WTC11 (cell line): ENCODE data around the gene VWA3B. TPM values are rescaled to one million over a fixed set of nuclear protein-coding genes. Genes with fewer than 3 reads are reported as not detected.

Source experiments
- ATAC-seq: fragments of 200-7000 bp; cut with Tn5 transposase; 2 replicates; pipeline ENCODE4 v1.10.0; 2021; ENCODE audit warnings: mild to moderate bottlenecking, moderate library complexity
- CTCF ChIA-PET: fragments of 300-600 bp; sonication (Branson Sonifier 250); formaldehyde crosslinking; loops from one replicate; lab custom pipeline; 2021; ENCODE audit warnings: antibody characterized with exemption; lab: Charles Lee
- POLR2A ChIA-PET: fragments of 350-600 bp; sonication (Branson Sonifier 250); formaldehyde crosslinking; loops from one replicate; lab custom pipeline; 2021; ENCODE audit warnings: antibody characterized with exemption; lab: Charles Lee
- DNase-seq: peaks from one replicate; pipeline ENCODE4 v3.0.0; 2021; ENCODE audit warnings: low spot score
- H3K27ac Mint-ChIP-seq: 2 replicates; pipeline ENCODE4 v1.8.0; 2021; ENCODE audit warnings: mixed read lengths
- H3K27me3 Mint-ChIP-seq: 2 replicates; pipeline ENCODE4 v1.8.0; 2021; ENCODE audit warnings: low read depth, mild to moderate bottlenecking, moderate library complexity, mixed read lengths
- H3K36me3 Mint-ChIP-seq: 2 replicates; pipeline ENCODE4 v1.8.0; 2021; ENCODE audit warnings: mixed read lengths
- H3K4me1 Mint-ChIP-seq: 2 replicates; pipeline ENCODE4 v1.8.0; 2022; ENCODE audit warnings: mixed read lengths
- H3K4me3 Mint-ChIP-seq: 2 replicates; pipeline ENCODE4 v1.8.0; 2021; ENCODE audit warnings: mild to moderate bottlenecking, moderate library complexity, mixed read lengths
- H3K9me3 Mint-ChIP-seq: 2 replicates; pipeline ENCODE4 v1.8.0; 2021; ENCODE audit warnings: mixed read lengths
- EMX1 ChIP-seq: fragments of 250-450 bp; sonication (Bioruptor Pico); IDR thresholded peaks from 2 replicates; pipeline ENCODE4 v1.8.0; 2021; ENCODE audit warnings: mild to moderate bottlenecking
- ESRRA ChIP-seq: sonication (generic); formaldehyde crosslinking; IDR thresholded peaks from 2 replicates; pipeline ENCODE4 v1.8.1; 2022; ENCODE audit warnings: mild to moderate bottlenecking, missing genetic modification reagents, borderline replicate concordance
- FOXJ3 ChIP-seq: sonication (generic); formaldehyde crosslinking; IDR thresholded peaks from 2 replicates; pipeline ENCODE4 v1.9.0; 2021; ENCODE audit warnings: missing genetic modification reagents, mild to moderate bottlenecking, borderline replicate concordance
- FOXK1 ChIP-seq: sonication (generic); formaldehyde crosslinking; IDR thresholded peaks from 2 replicates; pipeline ENCODE4 v1.8.0; 2022; ENCODE audit warnings: mild to moderate bottlenecking, moderate library complexity, missing genetic modification reagents
- JAZF1 ChIP-seq: fragments of 250-450 bp; sonication (Bioruptor Pico); IDR thresholded peaks from 2 replicates; pipeline ENCODE4 v1.9.0; 2021; ENCODE audit warnings: moderate library complexity, mild to moderate bottlenecking, inconsistent platforms
- MYBL2 ChIP-seq: sonication (generic); formaldehyde crosslinking; IDR thresholded peaks from 2 replicates; pipeline ENCODE4 v1.8.1; 2023; ENCODE audit warnings: mild to moderate bottlenecking, moderate library complexity, missing genetic modification reagents
- NR1H2 ChIP-seq: sonication (generic); formaldehyde crosslinking; IDR thresholded peaks from 2 replicates; pipeline ENCODE4 v1.9.0; 2021; ENCODE audit warnings: mild to moderate bottlenecking, moderate library complexity, missing genetic modification reagents
- NR2C2 ChIP-seq: sonication (generic); formaldehyde crosslinking; IDR thresholded peaks from 2 replicates; pipeline ENCODE4 v1.8.0; 2022; ENCODE audit warnings: mild to moderate bottlenecking, missing genetic modification reagents
- OVOL2 ChIP-seq: fragments of 250-450 bp; sonication (Bioruptor Pico); IDR thresholded peaks from 2 replicates; pipeline ENCODE4 v1.9.0; 2021; ENCODE audit warnings: mild to moderate bottlenecking, borderline replicate concordance
- TP53 ChIP-seq: sonication (generic); formaldehyde crosslinking; IDR thresholded peaks from 2 replicates; pipeline ENCODE4 v1.8.1; 2023; ENCODE audit warnings: mild to moderate bottlenecking, missing genetic modification reagents
- ZNF416 ChIP-seq: fragments of 250-450 bp; sonication (Bioruptor Pico); IDR thresholded peaks from 2 replicates; pipeline ENCODE4 v1.9.0; 2021; ENCODE audit warnings: mild to moderate bottlenecking, inconsistent platforms
- total RNA-seq: library from RNA; stranded (reverse); gene quantifications from 3 replicates; pipeline ENCODE4 v1.2.3, GENCODE V29; 2021
- TF ChIP-seq, protein P1 (sequence below): fragments of 250-450 bp; sonication (Bioruptor Pico); IDR thresholded peaks from 2 replicates; pipeline ENCODE4 v1.8.0; 2021; ENCODE audit warnings: mild to moderate bottlenecking
- TF ChIP-seq, protein P2 (sequence below): sonication (generic); formaldehyde crosslinking; IDR thresholded peaks from 2 replicates; pipeline ENCODE4 v1.8.1; 2023; ENCODE audit warnings: mild to moderate bottlenecking, missing genetic modification reagents, moderate library complexity
- TF ChIP-seq, protein P3 (sequence below): sonication (generic); formaldehyde crosslinking; IDR thresholded peaks from 2 replicates; pipeline ENCODE4 v1.8.1; 2023; ENCODE audit warnings: mild to moderate bottlenecking, missing genetic modification reagents, moderate library complexity
- TF ChIP-seq, protein P4 (sequence below): sonication (generic); formaldehyde crosslinking; IDR thresholded peaks from 2 replicates; pipeline ENCODE4 v1.8.0; 2022; ENCODE audit warnings: missing genetic modification reagents
- TF ChIP-seq, protein P5 (sequence below): sonication (generic); formaldehyde crosslinking; IDR thresholded peaks from 2 replicates; pipeline ENCODE4 v1.8.0; 2023; ENCODE audit warnings: missing genetic modification reagents
- TF ChIP-seq, protein P6 (sequence below): sonication (generic); formaldehyde crosslinking; IDR thresholded peaks from 2 replicates; pipeline ENCODE4 v1.8.1; 2023; ENCODE audit warnings: mild to moderate bottlenecking, moderate library complexity, missing genetic modification reagents
- TF ChIP-seq, protein P7 (sequence below): sonication (generic); formaldehyde crosslinking; IDR thresholded peaks from 2 replicates; pipeline ENCODE4 v1.8.0; 2022; ENCODE audit warnings: mild to moderate bottlenecking, missing genetic modification reagents

The VWA3B gene
- total RNA-seq, 1 experiment from 2014 or later = not detected

DNA sequence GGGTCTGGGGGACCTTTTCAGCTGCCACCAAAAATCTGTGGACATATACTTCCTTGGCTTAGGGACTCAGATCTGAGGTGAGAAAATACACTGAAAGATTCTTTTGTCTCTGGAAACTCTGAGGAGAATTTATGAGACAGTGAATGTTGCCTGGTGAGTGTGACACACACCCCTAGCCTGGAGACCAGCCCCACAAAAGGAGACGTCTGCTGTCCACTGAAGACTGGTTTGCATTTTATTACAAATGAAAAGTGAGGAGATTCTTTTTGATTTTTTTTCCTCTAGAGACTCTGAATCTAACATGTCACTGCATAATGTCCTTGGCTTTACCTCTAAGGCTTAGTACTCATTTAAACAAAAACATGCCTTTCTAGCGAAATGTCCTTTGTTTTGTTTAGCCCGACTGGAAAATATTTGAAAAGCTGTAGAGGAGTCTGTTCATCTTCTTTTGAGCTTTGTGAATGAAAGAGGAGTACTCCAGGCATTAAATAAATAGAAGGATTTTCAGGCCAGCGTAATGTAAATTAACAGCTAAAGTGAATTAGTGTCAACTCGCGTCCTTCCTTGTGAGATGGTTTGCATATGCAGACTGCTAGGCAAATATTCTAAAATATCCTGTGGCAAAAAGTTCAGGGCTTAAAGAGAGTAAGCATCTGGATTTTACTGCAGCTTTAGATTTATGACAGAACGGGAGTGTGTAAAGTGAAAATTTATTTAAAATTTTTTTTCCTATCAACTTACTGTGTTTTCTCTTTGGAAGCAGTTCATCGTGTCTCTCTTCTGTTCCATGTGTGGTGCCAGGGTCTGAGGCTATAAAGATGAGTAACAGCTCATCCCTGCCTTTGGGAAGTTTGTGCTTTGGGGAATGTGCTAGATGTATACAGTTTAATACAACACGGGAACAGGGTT, 125.4 kb downstream of the VWA3B start:
- CTCF ChIA-PET = interaction anchor here (0.6 to 0.9 kb wide), 2 partner anchors 57 to 471 kb away, joined by 3 read pairs; no protein-coding TSS in a partner anchor
- Mint-ChIP-seq H3K36me3 (no peaks in the 10 kb centered on the region), H3K4me3 (no peak overlapping the region), H3K27ac (no peak overlapping the region), H3K27me3 (no peaks in the 10 kb centered on the region), H3K9me3 (0 out of 2 replicates have a peak, but pooled peaks cover 3% of the 10 kb centered on the region), H3K4me1 (peaks cover 16% of the 10 kb centered on the region)
- DNase-seq = no peak
- POLR2A ChIA-PET = no interaction called here
- TF ChIP-seq, protein P1, sequence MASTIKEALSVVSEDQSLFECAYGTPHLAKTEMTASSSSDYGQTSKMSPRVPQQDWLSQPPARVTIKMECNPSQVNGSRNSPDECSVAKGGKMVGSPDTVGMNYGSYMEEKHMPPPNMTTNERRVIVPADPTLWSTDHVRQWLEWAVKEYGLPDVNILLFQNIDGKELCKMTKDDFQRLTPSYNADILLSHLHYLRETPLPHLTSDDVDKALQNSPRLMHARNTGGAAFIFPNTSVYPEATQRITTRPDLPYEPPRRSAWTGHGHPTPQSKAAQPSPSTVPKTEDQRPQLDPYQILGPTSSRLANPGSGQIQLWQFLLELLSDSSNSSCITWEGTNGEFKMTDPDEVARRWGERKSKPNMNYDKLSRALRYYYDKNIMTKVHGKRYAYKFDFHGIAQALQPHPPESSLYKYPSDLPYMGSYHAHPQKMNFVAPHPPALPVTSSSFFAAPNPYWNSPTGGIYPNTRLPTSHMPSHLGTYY (CRISPR knock-in tag) = no peak
- TF ChIP-seq NR2C2 (CRISPR knock-in tag) = no peak
- TF ChIP-seq JAZF1 (CRISPR knock-in tag) = no peak
- no peak for TF ChIP-seq EMX1 (CRISPR knock-in tag)
- TF ChIP-seq, protein P2, sequence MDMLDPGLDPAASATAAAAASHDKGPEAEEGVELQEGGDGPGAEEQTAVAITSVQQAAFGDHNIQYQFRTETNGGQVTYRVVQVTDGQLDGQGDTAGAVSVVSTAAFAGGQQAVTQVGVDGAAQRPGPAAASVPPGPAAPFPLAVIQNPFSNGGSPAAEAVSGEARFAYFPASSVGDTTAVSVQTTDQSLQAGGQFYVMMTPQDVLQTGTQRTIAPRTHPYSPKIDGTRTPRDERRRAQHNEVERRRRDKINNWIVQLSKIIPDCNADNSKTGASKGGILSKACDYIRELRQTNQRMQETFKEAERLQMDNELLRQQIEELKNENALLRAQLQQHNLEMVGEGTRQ = no peak
- TF ChIP-seq, protein P3, sequence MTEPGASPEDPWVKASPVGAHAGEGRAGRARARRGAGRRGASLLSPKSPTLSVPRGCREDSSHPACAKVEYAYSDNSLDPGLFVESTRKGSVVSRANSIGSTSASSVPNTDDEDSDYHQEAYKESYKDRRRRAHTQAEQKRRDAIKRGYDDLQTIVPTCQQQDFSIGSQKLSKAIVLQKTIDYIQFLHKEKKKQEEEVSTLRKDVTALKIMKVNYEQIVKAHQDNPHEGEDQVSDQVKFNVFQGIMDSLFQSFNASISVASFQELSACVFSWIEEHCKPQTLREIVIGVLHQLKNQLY = no peak
- no peak for TF ChIP-seq MYBL2
- TF ChIP-seq ESRRA = no peak
- TF ChIP-seq, protein P4, sequence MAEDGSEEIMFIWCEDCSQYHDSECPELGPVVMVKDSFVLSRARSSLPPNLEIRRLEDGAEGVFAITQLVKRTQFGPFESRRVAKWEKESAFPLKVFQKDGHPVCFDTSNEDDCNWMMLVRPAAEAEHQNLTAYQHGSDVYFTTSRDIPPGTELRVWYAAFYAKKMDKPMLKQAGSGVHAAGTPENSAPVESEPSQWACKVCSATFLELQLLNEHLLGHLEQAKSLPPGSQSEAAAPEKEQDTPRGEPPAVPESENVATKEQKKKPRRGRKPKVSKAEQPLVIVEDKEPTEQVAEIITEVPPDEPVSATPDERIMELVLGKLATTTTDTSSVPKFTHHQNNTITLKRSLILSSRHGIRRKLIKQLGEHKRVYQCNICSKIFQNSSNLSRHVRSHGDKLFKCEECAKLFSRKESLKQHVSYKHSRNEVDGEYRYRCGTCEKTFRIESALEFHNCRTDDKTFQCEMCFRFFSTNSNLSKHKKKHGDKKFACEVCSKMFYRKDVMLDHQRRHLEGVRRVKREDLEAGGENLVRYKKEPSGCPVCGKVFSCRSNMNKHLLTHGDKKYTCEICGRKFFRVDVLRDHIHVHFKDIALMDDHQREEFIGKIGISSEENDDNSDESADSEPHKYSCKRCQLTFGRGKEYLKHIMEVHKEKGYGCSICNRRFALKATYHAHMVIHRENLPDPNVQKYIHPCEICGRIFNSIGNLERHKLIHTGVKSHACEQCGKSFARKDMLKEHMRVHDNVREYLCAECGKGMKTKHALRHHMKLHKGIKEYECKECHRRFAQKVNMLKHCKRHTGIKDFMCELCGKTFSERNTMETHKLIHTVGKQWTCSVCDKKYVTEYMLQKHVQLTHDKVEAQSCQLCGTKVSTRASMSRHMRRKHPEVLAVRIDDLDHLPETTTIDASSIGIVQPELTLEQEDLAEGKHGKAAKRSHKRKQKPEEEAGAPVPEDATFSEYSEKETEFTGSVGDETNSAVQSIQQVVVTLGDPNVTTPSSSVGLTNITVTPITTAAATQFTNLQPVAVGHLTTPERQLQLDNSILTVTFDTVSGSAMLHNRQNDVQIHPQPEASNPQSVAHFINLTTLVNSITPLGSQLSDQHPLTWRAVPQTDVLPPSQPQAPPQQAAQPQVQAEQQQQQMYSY = no peak
- TF ChIP-seq ZNF416 (CRISPR knock-in tag) = no peak
- TF ChIP-seq OVOL2 (CRISPR knock-in tag) = no peak
- TF ChIP-seq TP53 (CRISPR knock-in tag) = no peak
- TF ChIP-seq, protein P5, sequence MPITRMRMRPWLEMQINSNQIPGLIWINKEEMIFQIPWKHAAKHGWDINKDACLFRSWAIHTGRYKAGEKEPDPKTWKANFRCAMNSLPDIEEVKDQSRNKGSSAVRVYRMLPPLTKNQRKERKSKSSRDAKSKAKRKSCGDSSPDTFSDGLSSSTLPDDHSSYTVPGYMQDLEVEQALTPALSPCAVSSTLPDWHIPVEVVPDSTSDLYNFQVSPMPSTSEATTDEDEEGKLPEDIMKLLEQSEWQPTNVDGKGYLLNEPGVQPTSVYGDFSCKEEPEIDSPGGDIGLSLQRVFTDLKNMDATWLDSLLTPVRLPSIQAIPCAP (CRISPR knock-in tag) = no peak
- TF ChIP-seq NR1H2 = no peak
- no peak for TF ChIP-seq FOXJ3
- TF ChIP-seq, protein P6, sequence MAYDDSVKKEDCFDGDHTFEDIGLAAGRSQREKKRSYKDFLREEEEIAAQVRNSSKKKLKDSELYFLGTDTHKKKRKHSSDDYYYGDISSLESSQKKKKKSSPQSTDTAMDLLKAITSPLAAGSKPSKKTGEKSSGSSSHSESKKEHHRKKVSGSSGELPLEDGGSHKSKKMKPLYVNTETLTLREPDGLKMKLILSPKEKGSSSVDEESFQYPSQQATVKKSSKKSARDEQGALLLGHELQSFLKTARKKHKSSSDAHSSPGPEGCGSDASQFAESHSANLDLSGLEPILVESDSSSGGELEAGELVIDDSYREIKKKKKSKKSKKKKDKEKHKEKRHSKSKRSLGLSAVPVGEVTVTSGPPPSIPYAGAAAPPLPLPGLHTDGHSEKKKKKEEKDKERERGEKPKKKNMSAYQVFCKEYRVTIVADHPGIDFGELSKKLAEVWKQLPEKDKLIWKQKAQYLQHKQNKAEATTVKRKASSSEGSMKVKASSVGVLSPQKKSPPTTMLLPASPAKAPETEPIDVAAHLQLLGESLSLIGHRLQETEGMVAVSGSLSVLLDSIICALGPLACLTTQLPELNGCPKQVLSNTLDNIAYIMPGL = no peak
- TF ChIP-seq, protein P7, sequence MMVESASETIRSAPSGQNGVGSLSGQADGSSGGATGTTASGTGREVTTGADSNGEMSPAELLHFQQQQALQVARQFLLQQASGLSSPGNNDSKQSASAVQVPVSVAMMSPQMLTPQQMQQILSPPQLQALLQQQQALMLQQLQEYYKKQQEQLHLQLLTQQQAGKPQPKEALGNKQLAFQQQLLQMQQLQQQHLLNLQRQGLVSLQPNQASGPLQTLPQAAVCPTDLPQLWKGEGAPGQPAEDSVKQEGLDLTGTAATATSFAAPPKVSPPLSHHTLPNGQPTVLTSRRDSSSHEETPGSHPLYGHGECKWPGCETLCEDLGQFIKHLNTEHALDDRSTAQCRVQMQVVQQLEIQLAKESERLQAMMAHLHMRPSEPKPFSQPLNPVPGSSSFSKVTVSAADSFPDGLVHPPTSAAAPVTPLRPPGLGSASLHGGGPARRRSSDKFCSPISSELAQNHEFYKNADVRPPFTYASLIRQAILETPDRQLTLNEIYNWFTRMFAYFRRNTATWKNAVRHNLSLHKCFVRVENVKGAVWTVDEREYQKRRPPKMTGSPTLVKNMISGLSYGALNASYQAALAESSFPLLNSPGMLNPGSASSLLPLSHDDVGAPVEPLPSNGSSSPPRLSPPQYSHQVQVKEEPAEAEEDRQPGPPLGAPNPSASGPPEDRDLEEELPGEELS (CRISPR knock-in tag) = no peak
- no peak for TF ChIP-seq FOXK1 (CRISPR knock-in tag)
- ATAC-seq = no peak
